GM19035 (cell line): ENCODE results near the gene SPEG.
"Not testable (repeated sequence)": the region's sequence is repeated elsewhere in the genome, so short reads cannot be mapped to it uniquely, and the experiment has no call there.

Source experiments
- ATAC-seq: cut with Tn5 transposase; IDR thresholded peaks from one replicate; pipeline ENCODE4 v1.9.1; 2021; ENCODE audit not compliant: unreplicated experiment

SPEG gene

GRCh38 chr2:219404954-219405353 lies 29.7 kb upstream of the SPEG start:
- no peak for ATAC-seq

GRCh38 chr2:219405451-219405850 lies 29.2 kb upstream of the SPEG start:
- ATAC-seq = no peak

- no peak for ATAC-seq
Measured at GRCh38 chr2:219405958-219406860, 28.4 kb upstream of the SPEG start.

GRCh38 chr2:219406861-219407230 lies 27.8 kb upstream of the SPEG start:
- ATAC-seq = no peak

DNA sequence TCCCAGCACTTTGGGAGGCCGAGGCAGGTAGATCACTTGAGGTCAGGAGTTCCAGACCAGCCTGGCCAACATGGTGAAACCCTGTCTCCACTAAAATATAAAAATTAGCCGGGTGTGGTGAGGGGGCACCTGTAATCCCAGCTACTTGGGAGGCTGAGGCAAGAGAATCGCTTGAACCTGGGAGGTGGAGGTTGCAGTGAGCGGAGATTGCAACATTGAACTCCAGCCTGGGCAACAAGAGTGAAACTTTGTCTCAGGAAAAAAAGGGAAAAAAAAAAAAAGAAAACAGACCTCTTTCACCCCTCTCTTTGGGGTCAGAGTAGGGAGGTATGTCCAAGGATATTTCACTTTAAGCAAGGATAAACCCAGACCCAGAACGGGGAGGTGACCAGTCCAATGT lies 27.3 kb upstream of the SPEG start:
- not testable (repeated sequence) for ATAC-seq

GRCh38 chr2:219408204-219408603 lies 26.4 kb upstream of the SPEG start:
- ATAC-seq = no peak

- no peak for ATAC-seq
Measured at GRCh38 chr2:219408631-219409030, 26.0 kb upstream of the SPEG start.

DNA sequence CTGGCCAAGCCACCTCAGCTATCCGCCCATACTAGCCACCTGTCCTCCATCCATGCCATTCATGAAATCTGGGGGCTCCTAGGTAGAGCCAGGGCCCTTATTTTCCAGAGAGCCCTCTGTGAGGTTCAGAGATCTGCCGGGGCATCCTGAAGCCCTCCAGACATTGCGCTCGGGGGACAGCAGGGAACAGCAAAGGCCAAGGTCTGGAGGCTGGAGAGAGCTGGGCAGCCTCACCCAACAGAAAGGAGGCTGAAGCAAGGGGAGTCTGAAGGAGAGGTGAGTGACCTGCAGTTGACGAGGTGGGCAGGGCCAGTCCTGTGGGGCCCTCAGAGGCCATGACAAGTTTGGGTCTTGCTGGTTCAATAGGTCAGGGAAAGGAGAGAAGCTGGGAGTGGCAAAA lies 25.0 kb upstream of the SPEG start:
- ATAC-seq = no peak

DNA sequence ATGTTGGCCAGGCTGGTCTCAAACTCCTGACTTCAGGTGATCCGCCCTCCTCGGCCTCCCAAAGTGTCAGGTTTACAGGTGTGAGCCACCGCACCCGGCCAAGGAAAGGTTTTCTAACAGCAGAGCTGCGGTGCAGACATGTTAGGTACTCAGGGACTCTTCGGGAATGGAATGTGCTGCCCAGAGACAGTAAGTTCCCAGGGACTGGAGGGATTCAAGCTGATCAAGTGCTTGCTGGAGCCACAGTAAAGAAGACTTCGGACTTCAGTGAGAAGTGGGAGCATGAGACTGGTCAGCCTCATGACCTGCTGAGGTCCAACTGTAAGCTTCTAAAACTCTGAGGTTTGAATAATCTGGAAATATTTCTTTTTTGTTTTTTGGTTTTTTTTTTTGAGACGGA lies 24.3 kb upstream of the SPEG start:
- ATAC-seq = no peak

- ATAC-seq = no peak
Measured at GRCh38 chr2:219414857-219415256, 19.8 kb upstream of the SPEG start.

DNA sequence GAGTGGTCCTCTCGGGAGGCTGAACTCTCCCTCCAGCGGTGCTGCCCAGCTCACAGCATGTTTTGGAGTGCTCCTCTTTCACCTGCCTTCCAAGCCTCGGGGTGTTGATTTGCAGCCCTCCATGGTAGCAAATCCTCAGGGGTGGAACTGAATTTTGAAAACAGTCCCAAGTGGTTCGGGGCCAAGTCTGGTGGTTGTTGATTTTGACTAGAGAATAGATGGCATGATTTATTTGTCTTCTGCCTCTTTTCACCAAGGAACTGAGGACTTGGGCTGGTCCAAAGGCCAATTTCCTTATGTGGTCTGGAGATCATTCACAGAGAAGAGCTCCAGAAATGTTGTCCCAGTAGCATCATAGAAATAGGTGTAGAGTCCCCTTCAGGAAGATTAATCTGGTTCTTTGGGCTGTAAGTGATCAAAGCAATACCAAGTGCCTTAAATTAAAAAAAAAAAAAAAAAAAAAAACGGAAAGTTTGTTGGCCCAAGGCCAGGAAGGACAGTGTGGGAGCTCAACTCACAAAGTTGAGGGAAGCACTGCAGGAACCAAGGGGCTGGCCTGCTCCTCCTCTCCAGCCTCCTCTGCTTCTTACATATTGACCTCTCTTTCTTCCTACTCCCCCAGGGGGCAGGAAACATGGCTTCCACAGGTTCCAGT lies 18.9 kb upstream of the SPEG start:
- ATAC-seq = no peak

- ATAC-seq = no peak
Measured at GRCh38 chr2:219416235-219416602, 18.4 kb upstream of the SPEG start.

DNA sequence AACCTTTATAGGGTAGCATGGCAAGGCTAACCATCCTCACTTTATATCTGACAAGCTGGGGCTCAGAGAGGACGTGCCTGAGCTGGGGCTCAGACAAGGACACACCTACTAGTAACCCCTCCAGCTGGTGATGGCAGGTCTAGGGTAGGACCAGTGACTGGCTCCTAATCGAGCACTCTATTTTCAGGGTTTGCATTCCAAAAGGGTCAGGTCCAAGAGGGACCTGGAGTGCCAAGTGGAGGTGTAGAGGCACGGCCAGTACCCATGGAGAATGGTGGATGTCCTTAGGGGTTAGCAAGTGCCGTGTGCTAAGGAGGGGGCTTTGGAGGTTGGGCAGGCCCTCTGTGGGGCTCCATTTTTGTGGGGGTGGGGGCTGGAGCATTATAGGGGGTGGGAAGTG lies 17.7 kb upstream of the SPEG start:
- no peak for ATAC-seq

DNA sequence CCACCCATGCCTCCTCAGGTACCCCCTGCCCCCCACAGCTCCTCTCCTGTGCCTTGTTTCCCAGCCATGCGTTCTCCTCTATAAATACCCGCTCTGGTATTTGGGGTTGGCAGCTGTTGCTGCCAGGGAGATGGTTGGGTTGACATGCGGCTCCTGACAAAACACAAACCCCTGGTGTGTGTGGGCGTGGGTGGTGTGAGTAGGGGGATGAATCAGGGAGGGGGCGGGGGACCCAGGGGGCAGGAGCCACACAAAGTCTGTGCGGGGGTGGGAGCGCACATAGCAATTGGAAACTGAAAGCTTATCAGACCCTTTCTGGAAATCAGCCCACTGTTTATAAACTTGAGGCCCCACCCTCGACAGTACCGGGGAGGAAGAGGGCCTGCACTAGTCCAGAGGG lies 17.3 kb upstream of the SPEG start:
- no peak for ATAC-seq

- ATAC-seq = no peak
Measured at GRCh38 chr2:219418155-219419011, 16.3 kb upstream of the SPEG start, which contains the start of gene DES. Gene DES, plus strand, starts transcription at chr2:219418377. Its CDS starts 86 bp downstream, at chr2:219418463.

- ATAC-seq = no peak
Measured at GRCh38 chr2:219419012-219419324, 15.7 kb upstream of the SPEG start.

DNA sequence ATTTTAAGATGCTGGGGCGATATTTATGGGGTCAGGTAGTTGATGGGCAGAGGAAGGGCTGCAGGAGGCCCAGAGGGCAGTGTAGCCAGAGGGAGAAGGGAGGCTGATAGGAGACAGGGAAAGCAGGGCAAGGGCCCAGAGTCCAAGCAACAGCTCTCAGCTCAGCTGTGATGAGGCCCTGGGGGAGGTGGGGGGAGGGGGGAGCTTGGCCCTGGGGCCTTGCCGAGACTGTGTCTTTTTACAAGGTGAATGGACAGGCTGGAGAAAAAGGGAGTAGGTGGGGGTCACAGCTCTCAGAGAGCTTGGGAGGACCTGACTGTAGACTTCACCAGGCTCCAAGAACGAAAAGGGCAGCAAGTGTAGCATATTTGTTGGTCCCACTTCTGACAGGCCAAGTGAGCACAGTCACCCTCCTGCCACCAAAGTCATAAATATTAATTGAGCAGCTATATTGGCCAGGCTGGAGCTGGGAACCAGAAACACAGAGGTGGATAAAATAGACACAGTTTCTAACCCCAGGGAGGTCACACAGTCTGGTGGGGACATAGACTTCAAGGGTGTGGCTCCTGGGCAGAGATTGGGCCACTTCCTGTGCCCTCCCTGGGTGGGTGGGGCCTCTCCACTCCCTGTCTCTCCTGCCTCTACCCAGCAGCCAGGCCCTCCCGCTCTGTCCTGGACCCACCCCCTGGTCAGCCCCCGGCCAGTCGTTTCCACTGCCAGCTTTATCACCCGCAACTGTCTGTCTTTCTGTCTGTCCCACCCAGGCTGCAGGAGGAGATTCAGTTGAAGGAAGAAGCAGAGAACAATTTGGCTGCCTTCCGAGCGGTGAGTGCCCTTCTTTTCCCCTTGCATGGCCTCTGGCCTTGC lies 15.1 kb upstream of the SPEG start:
- ATAC-seq = no peak

DNA sequence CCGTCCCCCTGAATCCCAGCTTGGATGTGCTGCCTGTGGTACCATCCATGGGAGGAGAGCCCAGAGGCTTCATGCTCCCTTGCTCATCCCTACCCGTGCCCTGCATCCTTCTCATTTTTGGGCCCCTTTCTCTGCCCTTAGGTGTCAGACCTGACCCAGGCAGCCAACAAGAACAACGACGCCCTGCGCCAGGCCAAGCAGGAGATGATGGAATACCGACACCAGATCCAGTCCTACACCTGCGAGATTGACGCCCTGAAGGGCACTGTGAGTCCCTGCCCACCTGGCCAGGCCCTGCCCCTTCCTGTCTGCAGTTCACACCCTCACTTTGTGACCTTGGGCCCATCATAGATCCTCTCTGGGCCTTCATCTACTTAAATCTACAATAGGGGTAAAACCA lies 14.0 kb upstream of the SPEG start:
- ATAC-seq = no peak

- no peak for ATAC-seq
Measured at GRCh38 chr2:219421323-219421722, 13.3 kb upstream of the SPEG start.

- no peak for ATAC-seq
Measured at GRCh38 chr2:219422952-219423534, 11.6 kb upstream of the SPEG start.
